Esophagus mucosa (tissue), 1 donor: ENCODE data around the gene AACS. TPM values are rescaled to one million over a fixed set of nuclear protein-coding genes. Genes with fewer than 3 reads are reported as not detected.

Source experiments
- ATAC-seq: fragments of 200-7000 bp; cut with Tn5 transposase; one replicate; pipeline ENCODE4 v1.9.1; 2020
- total RNA-seq: library from RNA; stranded (reverse); gene quantifications from one replicate; pipeline ENCODE4 v1.2.4, GENCODE V29; 2023
- donor health status: DM: yes; HTN: yes; CAD: no.

The AACS gene
- total RNA-seq, 1 donor from 2014 or later, result 51.8 TPM

DNA sequence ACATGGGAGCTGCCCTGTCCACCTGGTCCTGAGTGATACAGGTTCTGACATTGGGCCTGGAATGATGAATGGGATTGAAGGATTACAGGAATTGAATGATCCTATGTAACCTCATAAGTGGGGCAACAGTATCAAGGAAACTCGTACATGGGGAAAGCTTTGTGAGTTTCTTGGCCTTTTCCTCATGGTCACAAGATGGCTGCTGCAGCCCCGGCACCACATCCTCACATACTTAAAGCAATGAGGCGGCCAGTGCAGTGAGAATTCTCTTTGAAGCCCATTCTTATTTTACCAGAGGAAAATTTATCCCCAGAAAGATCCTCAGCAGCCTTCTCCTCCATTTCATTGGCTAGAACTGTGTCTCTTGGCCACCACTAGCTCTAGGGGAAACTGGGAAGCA is 91.9 kb downstream of the AACS start:
- no peak for ATAC-seq

GRCh38 chr12:125159702-125160101 is 94.5 kb downstream of the AACS start:
- ATAC-seq, result no peak

- ATAC-seq, result no peak
These were observed 95.2 kb downstream of the AACS start for GRCh38 chr12:125160281-125160955.

DNA sequence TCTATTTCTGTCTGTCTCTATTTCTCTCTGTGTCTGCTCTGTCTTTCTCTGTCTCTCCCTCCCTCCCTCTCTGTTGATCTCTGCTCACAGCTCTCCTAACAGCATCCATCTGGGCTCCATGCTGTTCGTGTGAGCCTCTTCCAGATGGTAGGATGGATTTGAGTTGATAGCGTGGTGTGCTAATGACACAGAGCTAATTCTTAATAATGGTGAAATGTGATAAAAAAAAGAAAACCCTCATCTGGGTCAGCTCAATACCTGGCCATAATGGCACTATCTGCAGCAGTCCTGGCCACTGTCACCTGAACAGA is 96.4 kb downstream of the AACS start:
- no peak for ATAC-seq

DNA sequence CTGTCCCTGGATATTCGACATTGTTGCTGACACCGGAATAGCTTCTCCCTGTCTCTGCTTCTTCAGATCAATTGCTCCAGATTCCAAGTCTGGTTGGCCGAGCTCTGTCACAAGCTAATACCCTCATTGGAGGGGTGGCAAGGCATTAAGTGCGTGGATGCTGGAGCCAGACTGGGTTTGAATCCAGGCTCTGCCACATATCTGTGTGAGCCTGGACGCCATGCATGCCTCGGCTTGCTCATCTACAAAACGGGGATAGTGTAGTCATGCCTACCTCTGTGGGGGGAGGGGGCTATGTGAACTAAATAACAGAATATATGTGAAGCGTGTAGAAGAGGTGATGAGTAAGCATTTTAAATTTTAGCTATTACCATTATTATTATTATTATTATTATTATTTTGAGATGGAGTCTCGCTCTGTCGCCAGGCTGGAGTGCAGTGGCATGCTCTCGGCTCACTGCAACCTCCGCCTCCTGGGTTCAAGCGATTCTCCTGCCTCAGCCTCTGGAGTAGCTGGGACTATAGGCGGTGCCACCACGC is 97.3 kb downstream of the AACS start:
- ATAC-seq, result no peak

DNA sequence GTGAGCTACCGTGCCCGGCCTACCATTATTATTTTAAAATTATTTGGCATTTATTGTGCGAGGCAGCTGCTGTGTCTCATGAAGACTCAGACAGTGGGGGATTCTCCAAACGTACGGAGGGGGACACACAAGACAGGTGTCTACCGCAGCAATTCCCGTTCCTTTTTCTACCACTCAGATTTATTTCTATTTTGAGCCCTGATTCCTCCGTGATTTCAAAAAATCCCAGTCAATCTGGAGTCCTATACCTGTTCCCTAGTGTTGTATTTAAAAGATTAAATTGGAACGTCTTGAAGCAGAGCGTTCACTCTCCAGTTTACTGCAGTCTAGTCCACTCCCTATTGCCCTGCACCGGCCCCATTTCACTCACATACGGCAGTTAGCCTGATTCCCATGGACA is 97.9 kb downstream of the AACS start:
- ATAC-seq, result no peak

DNA sequence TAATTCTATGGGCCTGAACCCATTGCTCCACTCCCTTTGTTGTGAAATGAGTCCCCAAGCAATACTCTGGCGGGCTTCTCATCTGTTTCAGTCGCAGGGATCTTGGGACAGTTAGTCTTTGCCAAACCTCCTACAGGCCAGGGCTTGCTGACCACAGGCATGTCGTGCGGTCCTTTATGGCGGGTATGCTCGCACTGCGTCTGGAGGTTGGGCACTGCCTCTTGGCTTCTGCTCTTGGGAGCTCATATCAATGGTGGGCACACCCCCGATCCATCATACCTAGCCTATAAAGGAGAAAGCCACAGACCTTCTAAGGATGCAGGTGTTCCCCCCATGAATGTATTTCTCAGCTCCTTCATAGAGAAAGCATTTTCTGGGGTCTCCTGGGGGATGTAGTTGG is 99.3 kb downstream of the AACS start:
- ATAC-seq, result no peak

DNA sequence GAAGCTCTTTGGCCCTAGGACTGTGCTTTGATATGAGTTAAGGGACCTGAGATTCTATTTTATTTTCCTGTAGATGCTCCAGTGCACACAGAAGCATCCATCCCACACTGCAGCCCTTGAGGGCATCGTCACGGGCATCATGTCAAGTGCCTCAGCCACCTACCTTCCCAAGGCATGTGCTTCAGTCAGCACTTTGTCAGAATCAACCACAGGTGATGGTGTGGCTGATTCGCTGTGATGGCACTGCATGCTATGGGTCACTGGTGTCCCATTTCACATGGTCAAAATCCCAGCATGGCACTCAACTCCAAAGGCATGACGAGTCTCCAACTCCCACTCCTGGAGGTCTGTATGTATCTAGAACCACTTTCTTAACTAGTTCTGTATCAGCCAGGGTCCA is 100.8 kb downstream of the AACS start:
- no peak for ATAC-seq

GRCh38 chr12:125167658-125168057 is 102.4 kb downstream of the AACS start:
- no peak for ATAC-seq

DNA sequence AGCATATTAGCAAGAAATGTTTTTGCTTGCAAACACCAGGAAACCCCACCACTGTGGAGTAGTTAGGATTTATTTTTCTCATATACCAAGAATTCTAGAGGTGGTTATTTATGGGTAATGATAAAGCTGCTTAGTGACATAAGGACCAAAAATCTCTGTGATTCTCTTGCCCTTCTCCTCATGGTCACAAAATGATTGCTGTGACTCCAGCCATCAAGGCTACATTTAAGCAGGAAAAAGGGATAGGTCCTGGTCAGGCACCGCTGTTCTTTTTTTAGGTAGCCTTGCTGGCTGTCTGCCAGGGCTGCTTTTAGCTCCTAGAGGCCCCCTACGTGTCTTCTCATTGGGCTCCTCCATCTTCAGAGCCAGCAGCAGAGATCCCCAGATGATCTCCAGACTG is 104.2 kb downstream of the AACS start:
- no peak for ATAC-seq

- ATAC-seq, result no peak
These were observed 104.6 kb downstream of the AACS start for GRCh38 chr12:125169870-125170269.

GRCh38 chr12:125171267-125171666 is 106.0 kb downstream of the AACS start:
- ATAC-seq, result no peak

GRCh38 chr12:125172231-125172850 is 107.1 kb downstream of the AACS start:
- ATAC-seq, result no peak

DNA sequence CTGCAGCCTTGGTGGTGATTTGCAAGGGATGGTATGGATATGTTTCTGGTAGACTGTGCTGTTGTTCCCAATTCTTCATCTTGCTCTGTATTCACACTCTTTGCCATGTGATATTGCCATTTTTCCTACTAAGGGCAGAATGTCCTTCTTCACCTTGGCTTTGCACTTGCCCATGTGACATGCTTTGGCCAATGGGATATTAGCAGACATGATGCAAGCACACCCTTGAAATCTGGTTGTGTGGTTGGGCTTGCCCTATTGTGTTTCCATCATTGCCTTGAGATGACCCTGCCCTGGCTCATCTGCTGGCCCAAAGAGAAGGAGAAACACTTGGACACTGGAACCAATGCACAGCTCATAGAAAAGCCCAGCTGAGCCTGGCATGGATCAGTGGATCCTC is 110.3 kb downstream of the AACS start:
- no peak for ATAC-seq

DNA sequence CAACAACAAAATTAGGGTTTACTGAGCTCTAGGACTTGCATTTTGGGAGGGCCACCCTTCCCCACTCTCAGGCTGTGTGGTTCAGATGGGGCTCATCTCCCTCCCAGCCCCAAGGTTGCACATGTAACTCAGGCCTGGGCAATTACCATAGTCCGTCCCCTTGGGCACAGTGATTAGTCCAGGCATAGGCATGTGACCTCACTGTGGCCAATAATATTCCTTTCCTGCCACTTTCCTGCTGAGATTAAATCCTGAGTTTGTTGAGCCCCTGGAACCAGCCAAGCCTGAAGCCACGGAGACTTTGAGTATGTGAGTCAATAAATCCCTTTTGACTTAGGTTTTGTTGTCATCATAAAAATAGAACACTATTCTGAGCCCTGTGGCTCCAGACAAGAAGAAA is 113.0 kb downstream of the AACS start:
- no peak for ATAC-seq

GRCh38 chr12:125180144-125180543 is 114.9 kb downstream of the AACS start:
- ATAC-seq, result no peak

DNA sequence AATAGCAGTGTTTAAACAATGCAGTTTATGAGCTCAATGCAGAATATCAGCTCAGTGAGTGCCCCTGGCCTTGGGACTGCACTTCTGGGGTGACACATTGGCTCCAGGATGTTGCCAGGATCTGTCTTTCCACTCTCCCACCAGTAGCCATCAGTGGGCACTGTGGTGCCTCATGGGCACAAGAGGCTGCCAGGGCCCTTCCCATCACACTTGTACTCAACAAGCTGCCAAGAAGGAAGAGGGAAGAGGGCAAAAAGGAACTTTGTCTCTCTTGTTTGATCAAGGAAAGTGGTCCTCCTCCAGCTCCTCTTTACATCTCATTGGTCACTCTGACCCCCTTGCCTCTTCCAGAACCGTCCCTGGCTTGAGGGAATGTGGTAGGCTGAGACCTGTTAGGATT is 115.9 kb downstream of the AACS start:
- ATAC-seq, result no peak

GRCh38 chr12:125183187-125184067 is 118.2 kb downstream of the AACS start:
- ATAC-seq, result peak; percentile 83

DNA sequence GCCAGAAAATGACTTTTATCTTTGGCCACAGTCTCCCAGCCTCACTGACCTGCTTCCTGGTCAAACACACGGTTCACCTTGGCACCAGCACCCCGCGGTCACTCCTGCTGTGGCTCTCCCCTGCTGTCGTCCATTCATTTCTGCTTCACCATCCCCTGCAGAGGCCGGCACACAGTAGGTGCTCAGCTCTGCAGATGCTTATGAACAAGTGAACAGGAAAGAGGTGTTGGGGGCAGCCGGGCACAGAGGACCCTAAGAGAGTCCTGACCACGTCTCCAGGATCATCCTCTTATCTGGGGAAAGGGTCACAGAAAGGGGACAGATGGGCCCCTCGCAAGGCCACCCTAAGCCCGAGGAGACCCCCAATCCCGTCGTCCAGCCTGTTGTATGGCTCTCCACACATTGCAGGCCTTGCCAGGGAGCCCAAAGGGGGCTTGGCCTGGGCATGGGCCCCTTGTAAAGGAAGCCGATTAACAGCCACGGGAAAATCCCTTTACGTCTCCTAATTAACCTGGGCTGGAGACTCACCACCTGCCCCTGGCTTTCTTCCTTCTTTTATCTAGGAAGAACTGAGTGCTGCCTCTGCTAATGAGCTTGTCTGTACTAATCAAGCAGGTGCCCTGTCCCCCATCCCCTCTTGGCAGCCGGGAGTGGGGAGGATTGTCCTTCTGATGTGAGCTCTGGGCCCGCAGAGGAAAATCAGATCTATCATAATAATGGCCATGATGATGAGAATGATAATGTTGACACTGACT is 119.2 kb downstream of the AACS start:
- ATAC-seq, result no peak

- no peak for ATAC-seq
These were observed 120.1 kb downstream of the AACS start for GRCh38 chr12:125185311-125185739.

GRCh38 chr12:125185740-125186470 is 120.7 kb downstream of the AACS start, which contains the start of gene TMEM132B:
Gene TMEM132B (plus strand): TSS chr12:125186386.
- ATAC-seq, result peak; percentile 87
